Muscle layer of duodenum (tissue), 2 donors: ENCODE data around the gene RMDN2.

ENCODE experiments used
- H3K27ac ChIP-seq: one replicate; pipeline ENCODE4 v1.7.0; 2013; ENCODE audit warnings: mild to moderate bottlenecking, low read length
- H3K27me3 ChIP-seq: one replicate; pipeline ENCODE4 v1.7.0; 2013; ENCODE audit warnings: low read depth, mild to moderate bottlenecking, control low read depth, low read length
- H3K36me3 ChIP-seq, 2 donors: one replicate each; pipeline ENCODE4 v1.7.0; 2013; ENCODE audit warnings: low read length in 2 of 2, control low read depth in 1 of 2, mild to moderate bottlenecking in 1 of 2; ENCODE audit not compliant: insufficient read depth in 2 of 2, control insufficient read depth in 1 of 2
- H3K4me1 ChIP-seq, 2 donors: one replicate each; pipeline ENCODE4 v1.7.0; 2013; ENCODE audit warnings: low read length in 2 of 2, mild to moderate bottlenecking in 2 of 2, control low read depth in 1 of 2, moderate library complexity in 1 of 2; ENCODE audit not compliant: insufficient read depth in 2 of 2, control insufficient read depth in 1 of 2
- H3K4me3 ChIP-seq, 2 donors: one replicate each; pipeline ENCODE4 v1.7.0; 2013; ENCODE audit warnings: low read length in 2 of 2, low read depth in 1 of 2, mild to moderate bottlenecking in 1 of 2
- H3K9me3 ChIP-seq, 2 donors: one replicate each; pipeline ENCODE4 v1.7.0; 2013; ENCODE audit warnings: low read length in 2 of 2, control low read depth in 1 of 2, mild to moderate bottlenecking in 1 of 2; ENCODE audit not compliant: control insufficient read depth in 1 of 2
- donor health status: healthy.

Gene RMDN2

DNA sequence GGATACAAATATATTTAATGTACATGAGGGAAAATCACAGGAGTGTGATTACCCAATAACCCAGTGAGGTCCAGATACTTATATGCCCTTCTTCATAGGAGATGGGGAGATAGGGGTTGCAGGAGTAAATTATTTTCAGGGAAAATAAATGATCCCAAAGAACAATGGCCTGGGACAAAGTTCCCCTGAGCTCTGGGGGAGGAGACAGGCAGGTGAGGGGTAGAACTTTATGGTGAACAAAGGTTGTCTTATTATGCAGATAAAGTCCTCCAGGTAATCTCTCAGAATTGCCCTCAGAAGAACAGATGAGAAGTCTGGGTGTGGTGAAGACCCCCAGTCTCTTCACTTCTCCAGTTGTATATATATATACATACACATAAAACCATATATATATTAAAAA, 22.1 kb upstream of the RMDN2 start:
- Histone ChIP-seq H3K4me3 (no peak overlapping the region), H3K36me3 (no peaks in the 10 kb centered on the region), H3K27me3 (no peaks in the 10 kb centered on the region), H3K9me3 (no peaks in the 10 kb centered on the region), H3K4me1 (no peaks in the 10 kb centered on the region), H3K27ac (no peak overlapping the region)

GRCh38 chr2:37904425-37904824, 20.7 kb upstream of the RMDN2 start:
- H3K4me1 ChIP-seq = no peaks in the 10 kb centered on the region

DNA sequence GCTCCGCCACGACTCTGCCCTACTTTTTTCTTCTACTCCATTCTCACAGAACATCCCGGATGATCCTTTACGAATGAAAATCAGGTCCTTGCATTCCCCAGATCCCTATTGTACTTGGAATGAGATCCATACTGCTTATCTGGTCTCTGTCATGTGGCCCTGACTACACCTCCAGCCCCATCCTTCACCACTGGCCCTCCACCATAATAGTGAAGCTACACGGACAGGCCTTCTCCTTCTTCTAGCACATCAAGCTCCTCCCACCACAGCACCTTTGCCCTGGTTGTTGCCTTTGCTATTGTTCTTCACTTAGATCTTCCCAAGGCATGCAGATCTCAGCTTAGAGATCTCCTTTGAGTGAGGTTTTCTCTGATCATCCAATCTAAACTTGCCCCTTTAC, 20.1 kb upstream of the RMDN2 start:
- no peak overlapping the region for H3K27ac ChIP-seq
- H3K4me3 ChIP-seq = no peak overlapping the region
- H3K36me3 ChIP-seq = no peaks in the 10 kb centered on the region
- H3K27me3 ChIP-seq = no peaks in the 10 kb centered on the region
- no peaks in the 10 kb centered on the region for H3K9me3 ChIP-seq
- H3K4me1 ChIP-seq = no peaks in the 10 kb centered on the region

More at GRCh38 chr2:37904425-37904824, 20.7 kb upstream of the RMDN2 start:
- Histone ChIP-seq H3K9me3 (no peaks in the 10 kb centered on the region), H3K36me3 (no peaks in the 10 kb centered on the region), H3K27ac (no peak overlapping the region), H3K27me3 (no peaks in the 10 kb centered on the region), H3K4me3 (no peak overlapping the region)

DNA sequence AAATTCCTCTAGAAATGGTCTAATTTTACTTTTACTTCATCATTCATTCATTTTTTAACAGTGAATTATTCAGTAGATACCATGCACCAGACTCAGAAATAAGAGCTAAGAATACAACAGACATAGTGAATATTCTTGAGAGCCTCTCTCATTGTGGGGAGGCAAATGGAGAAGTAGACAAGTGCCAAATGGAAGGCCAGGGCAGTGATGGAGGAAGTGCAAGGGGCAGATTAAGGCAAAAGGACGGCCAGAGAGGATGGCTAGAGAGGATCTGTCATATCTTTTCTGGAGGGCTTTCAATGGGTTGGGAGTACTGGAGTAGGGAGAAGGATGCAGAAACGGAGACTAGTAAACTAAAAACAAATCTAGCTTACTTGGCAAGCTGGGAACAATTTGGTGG, 19.0 kb upstream of the RMDN2 start:
- H3K27ac ChIP-seq = no peak overlapping the region
- H3K4me1 ChIP-seq = no peaks in the 10 kb centered on the region
- no peaks in the 10 kb centered on the region for H3K36me3 ChIP-seq
- no peak overlapping the region for H3K4me3 ChIP-seq
- no peaks in the 10 kb centered on the region for H3K27me3 ChIP-seq
- no peaks in the 10 kb centered on the region for H3K9me3 ChIP-seq

GRCh38 chr2:37907501-37908225, 17.4 kb upstream of the RMDN2 start:
- no peaks in the 10 kb centered on the region for H3K4me1 ChIP-seq
- H3K9me3 ChIP-seq = no peaks in the 10 kb centered on the region
- no peak overlapping the region for H3K27ac ChIP-seq
- no peaks in the 10 kb centered on the region for H3K36me3 ChIP-seq
- H3K4me3 ChIP-seq = no peak overlapping the region
- H3K27me3 ChIP-seq = no peaks in the 10 kb centered on the region

- Histone ChIP-seq H3K9me3 (no peaks in the 10 kb centered on the region), H3K27me3 (no peaks in the 10 kb centered on the region), H3K4me1 (peaks cover 0 to 1% of the 10 kb centered on the region in 2 donors), H3K4me3 (no peak overlapping the region), H3K36me3 (no peaks in the 10 kb centered on the region), H3K27ac (no peak overlapping the region)
Observed at GRCh38 chr2:37911296-37911873, 13.7 kb upstream of the RMDN2 start.

- Histone ChIP-seq H3K9me3 (no peaks in the 10 kb centered on the region), H3K27me3 (no peaks in the 10 kb centered on the region), H3K27ac (no peak overlapping the region), H3K36me3 (no peaks in the 10 kb centered on the region), H3K4me3 (no peak overlapping the region), H3K4me1 (peaks cover under 1 to 4% of the 10 kb centered on the region in 2 donors)
Observed at GRCh38 chr2:37912056-37912455, 13.0 kb upstream of the RMDN2 start.

DNA sequence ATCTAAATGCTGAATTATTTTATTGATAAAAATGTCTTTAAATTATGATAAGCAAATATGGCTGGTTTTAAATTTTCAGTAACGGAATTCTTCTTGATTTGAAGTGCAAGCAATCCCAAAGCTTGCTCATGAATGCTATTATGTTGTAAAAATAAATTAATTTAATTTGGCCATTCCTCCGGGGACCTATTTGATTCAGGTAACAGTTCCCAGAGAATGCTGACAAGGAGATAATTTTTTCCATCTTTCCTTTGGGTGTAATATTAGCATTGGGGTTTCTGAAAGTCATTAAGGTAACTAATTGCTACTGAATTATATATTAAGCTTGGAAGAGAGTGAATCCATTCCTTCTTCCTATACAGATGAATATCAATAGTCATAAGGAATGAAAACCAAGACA, 12.5 kb upstream of the RMDN2 start:
- Histone ChIP-seq H3K36me3 (no peaks in the 10 kb centered on the region), H3K4me3 (no peak overlapping the region), H3K9me3 (no peaks in the 10 kb centered on the region), H3K27me3 (no peaks in the 10 kb centered on the region), H3K4me1 (peaks cover 5% of the 10 kb centered on the region in 2 donors), H3K27ac (no peak overlapping the region)

DNA sequence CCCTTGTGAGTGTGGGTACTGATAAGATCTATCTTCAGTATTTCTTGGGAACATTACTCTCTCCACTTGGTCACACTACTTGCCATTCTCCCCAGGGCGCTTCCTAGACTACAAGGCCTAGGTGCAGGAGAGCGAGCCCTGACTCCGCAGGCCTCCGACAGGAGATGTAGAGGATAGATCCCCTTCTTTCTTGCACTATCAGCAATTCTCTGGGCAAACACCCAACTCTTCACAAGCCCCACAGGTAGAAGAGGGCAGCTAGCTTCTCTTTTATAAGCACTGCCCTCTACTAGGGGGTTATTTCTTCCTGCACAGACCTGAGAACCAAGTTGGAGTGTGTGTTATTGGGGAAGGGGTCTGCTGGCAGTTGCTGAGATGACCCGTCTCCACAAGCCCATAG, 10.7 kb upstream of the RMDN2 start:
- Histone ChIP-seq H3K36me3 (no peaks in the 10 kb centered on the region), H3K27ac (no peak overlapping the region), H3K4me3 (no peak overlapping the region), H3K27me3 (no peaks in the 10 kb centered on the region), H3K9me3 (no peaks in the 10 kb centered on the region), H3K4me1 (peaks cover 5 to 10% of the 10 kb centered on the region in 2 donors)

DNA sequence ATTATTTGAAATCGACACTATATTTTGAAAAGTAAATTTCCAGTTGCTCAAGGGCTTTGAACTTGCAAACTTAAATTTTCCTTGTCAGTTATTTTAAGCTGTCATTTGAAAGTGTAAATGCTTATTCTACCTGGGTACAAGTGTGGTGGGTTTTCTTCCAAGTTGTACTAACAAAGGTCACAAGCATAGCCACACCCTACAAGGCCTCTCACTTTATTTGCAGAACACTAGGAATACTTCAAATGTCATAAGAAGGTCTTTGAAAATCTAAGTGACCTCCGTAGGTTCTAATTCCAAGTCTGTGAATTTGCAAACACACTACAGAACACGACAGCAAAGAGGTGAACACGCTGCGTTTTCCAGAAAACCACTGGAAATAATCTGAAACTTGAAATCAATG, 9.3 kb upstream of the RMDN2 start:
- Histone ChIP-seq H3K27me3 (no peaks in the 10 kb centered on the region), H3K4me3 (no peak overlapping the region), H3K9me3 (no peaks in the 10 kb centered on the region), H3K36me3 (no peaks in the 10 kb centered on the region), H3K27ac (no peak overlapping the region), H3K4me1 (peaks cover 5 to 22% of the 10 kb centered on the region in 2 donors)

DNA sequence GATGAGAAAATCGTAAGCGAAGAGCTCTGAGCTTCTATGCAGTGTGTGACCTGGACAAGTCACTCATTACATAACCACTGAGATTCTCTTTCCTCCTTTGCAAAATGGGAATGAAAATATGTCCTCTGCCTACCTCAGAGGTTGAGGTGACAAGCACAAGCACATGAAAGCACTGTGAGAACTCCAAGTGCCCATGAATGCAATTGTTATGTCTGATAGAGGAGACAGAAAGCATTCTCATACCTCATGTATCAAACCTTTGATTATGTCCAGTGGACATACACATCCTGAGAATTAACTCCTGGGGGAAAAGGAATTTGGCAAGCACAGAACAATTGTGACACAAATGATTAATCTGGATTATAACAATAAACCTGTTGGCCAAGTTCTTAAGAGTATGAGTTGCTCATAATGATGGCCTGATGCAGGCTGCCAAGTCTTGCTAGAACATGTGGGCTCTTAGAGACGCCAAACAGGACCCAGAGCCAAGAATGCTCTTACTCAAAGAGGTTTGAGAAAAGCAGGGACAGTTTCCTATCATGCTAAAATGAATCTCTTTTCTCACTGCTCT, 8.5 kb upstream of the RMDN2 start:
- no peaks in the 10 kb centered on the region for H3K27me3 ChIP-seq
- no peak overlapping the region for H3K27ac ChIP-seq
- peaks cover 5 to 22% of the 10 kb centered on the region in 2 donors for H3K4me1 ChIP-seq
- no peak overlapping the region for H3K4me3 ChIP-seq
- H3K36me3 ChIP-seq = no peaks in the 10 kb centered on the region
- H3K9me3 ChIP-seq = no peaks in the 10 kb centered on the region
